ENCODE results near the gene NEMP1. TPM values are rescaled to one million over a fixed set of nuclear protein-coding genes. Genes with fewer than 3 reads are reported as not detected.

The NEMP1 gene
- total and polyA plus RNA-seq, 10 of the 15 experiments (the other 5 are each of a cell fraction or from before 2014, with no cell fraction given), result 4.0 to 45.9 (median 19.8) TPM

DNA sequence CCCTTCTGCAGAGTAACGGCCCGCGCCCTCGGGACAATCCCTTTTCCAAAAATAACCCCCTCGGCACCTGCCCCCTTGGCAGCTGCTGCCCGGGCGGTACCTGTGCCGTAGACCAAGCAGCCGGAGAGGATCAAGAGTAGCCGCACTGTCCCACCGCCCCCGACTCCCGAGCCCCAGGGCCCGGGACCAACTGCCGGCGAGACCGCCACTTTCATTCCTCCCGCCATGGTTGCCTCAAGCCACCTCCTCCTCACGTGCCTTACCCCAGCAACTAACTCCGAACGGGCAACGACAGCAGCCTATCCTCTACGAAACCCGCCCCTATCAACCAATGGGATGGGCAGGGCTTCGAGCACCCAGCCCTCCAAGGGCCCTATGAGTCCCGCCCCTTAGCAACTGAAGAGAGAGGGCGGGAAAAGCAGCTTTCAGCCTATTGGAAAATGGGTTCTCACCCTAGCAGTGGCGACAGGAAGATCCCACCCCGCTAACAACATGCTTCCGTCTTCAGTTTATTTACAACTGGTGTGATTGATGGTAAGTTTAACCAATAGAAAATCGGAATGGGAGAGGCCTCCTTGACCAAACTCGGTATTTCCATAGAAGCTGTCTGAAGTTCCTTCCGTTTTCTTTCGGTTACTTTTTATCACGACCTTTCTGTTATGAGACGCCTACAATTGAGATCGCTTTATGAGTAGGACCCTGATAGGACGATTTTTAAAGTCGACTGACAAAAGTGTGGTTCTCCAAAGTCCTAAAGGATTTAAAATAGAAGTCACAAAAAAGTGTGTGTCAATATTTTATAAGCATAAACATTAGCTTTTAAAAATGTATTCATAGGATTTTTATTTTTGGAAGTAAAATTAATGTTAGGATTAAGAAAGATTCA lies at the start of gene NEMP1 (continued):
- TF ChIP-seq SUPT20H (IDR thresholded peaks at IDR 0.05; ENCODE audit: borderline replicate concordance, control insufficient read depth, low read depth, low read length) (no peak), PAX8 (IDR thresholded peaks at IDR 0.05) (no peak), GATAD2B (conservative IDR thresholded peaks at IDR 0.05; ENCODE audit: low read depth) (no peak), STAT1 (conservative IDR thresholded peaks at IDR 0.05) (no peak), ATF7 (IDR thresholded peaks at IDR 0.05; ENCODE audit: low read depth) (peak; percentile 44; the same call in 1 of the 2 replicates), POLR2AphosphoS2 (IDR thresholded peaks at IDR 0.05; ENCODE audit: low read depth, low read length) (0 out of 2 replicates have a peak, but pooled peaks have one; percentile 33), MTA3 (IDR thresholded peaks at IDR 0.05; ENCODE audit: borderline replicate concordance, low read length) (no peak), SUZ12 (IDR thresholded peaks at IDR 0.05; ENCODE audit: unreplicated experiment) (no peak), IRF4 (IDR thresholded peaks at IDR 0.05; ENCODE audit: low read depth, low read length) (no peak), LARP7 (IDR thresholded peaks at IDR 0.05) (no peak), PAX5 (IDR thresholded peaks at IDR 0.05; ENCODE audit: borderline replicate concordance, low read depth, low read length) (no peak)
- TF ChIP-seq, protein P1, sequence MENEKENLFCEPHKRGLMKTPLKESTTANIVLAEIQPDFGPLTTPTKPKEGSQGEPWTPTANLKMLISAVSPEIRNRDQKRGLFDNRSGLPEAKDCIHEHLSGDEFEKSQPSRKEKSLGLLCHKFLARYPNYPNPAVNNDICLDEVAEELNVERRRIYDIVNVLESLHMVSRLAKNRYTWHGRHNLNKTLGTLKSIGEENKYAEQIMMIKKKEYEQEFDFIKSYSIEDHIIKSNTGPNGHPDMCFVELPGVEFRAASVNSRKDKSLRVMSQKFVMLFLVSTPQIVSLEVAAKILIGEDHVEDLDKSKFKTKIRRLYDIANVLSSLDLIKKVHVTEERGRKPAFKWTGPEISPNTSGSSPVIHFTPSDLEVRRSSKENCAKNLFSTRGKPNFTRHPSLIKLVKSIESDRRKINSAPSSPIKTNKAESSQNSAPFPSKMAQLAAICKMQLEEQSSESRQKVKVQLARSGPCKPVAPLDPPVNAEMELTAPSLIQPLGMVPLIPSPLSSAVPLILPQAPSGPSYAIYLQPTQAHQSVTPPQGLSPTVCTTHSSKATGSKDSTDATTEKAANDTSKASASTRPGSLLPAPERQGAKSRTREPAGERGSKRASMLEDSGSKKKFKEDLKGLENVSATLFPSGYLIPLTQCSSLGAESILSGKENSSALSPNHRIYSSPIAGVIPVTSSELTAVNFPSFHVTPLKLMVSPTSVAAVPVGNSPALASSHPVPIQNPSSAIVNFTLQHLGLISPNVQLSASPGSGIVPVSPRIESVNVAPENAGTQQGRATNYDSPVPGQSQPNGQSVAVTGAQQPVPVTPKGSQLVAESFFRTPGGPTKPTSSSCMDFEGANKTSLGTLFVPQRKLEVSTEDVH (IDR thresholded peaks at IDR 0.05; ENCODE audit: low read depth, partially characterized antibody), result peak; percentile 93
